ENCODE results near the gene DOP1B.

The DOP1B gene

GRCh38 chr21:36117286-36117741 is 39.3 kb upstream of the DOP1B start:
- no peak for TF ChIP-seq CTBP1 (IDR thresholded peaks at IDR 0.05; ENCODE audit: borderline replicate concordance)
- no peak for TF ChIP-seq FOXM1 (IDR thresholded peaks at IDR 0.05; ENCODE audit: borderline replicate concordance)
- no peak for TF ChIP-seq FOXA1 (IDR thresholded peaks at IDR 0.05)
- ChIA-PET CTCF (no interaction called here), POLR2A (no interaction called here)
- DNase-seq (ENCODE audit: extremely low spot score), result no peak

DNA sequence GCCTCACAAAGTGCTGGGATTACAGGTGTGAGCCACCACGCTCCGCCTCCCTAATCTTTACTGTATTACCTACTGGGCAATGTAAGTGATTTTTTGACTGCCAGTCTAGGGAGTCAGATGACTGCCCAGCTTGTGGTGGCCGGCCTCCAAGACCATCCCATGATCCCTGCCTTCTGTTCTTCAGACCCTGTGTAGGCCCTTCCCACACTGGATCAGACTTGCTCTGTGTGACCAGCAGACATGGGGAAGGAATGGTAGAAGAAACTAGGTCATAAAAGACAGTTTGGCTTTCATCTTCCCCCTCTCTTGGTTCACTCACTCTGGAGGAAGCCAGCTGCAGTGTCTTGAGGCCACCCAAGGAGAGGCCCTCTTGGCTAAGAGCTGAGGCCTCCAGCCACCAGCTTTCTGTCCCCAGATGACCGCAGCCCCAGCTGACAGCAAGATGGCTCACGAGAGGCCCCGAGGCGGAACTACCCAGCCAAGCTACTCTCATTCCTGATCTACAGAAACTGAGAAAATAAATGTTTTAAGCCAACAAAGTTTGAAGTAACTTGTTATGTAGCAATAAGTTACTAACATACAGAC is 36.2 kb upstream of the DOP1B start:
- CTCF ChIA-PET, result no interaction called here
- TF ChIP-seq CTBP1 (IDR thresholded peaks at IDR 0.05; ENCODE audit: borderline replicate concordance), result no peak
- no peak for TF ChIP-seq FOXM1 (IDR thresholded peaks at IDR 0.05; ENCODE audit: borderline replicate concordance)
- TF ChIP-seq NFRKB (IDR thresholded peaks at IDR 0.05), result no peak
- no peak for TF ChIP-seq LEF1 (IDR thresholded peaks at IDR 0.05; ENCODE audit: borderline replicate concordance)
- TF ChIP-seq BHLHE40 (IDR thresholded peaks at IDR 0.05; ENCODE audit: borderline replicate concordance), result no peak
- TF ChIP-seq ZNF384 (IDR thresholded peaks at IDR 0.05), result no peak
- no peak for TF ChIP-seq SP1 (IDR thresholded peaks at IDR 0.05)
- no peak for TF ChIP-seq ARNT (IDR thresholded peaks at IDR 0.05)
- TF ChIP-seq L3MBTL2 (conservative IDR thresholded peaks at IDR 0.05), result no peak
- TF ChIP-seq FOXA1 (IDR thresholded peaks at IDR 0.05), result no peak
- no peak for TF ChIP-seq FOXK2 (IDR thresholded peaks at IDR 0.05)
- TF ChIP-seq HDGF (IDR thresholded peaks at IDR 0.05; ENCODE audit: borderline replicate concordance), result no peak
- TF ChIP-seq ELF4 (IDR thresholded peaks at IDR 0.05), result no peak
- no peak for TF ChIP-seq SUZ12 (IDR thresholded peaks at IDR 0.05)
- TF ChIP-seq, protein P1, sequence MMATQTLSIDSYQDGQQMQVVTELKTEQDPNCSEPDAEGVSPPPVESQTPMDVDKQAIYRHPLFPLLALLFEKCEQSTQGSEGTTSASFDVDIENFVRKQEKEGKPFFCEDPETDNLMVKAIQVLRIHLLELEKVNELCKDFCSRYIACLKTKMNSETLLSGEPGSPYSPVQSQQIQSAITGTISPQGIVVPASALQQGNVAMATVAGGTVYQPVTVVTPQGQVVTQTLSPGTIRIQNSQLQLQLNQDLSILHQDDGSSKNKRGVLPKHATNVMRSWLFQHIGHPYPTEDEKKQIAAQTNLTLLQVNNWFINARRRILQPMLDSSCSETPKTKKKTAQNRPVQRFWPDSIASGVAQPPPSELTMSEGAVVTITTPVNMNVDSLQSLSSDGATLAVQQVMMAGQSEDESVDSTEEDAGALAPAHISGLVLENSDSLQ (IDR thresholded peaks at IDR 0.05), result no peak

DNA sequence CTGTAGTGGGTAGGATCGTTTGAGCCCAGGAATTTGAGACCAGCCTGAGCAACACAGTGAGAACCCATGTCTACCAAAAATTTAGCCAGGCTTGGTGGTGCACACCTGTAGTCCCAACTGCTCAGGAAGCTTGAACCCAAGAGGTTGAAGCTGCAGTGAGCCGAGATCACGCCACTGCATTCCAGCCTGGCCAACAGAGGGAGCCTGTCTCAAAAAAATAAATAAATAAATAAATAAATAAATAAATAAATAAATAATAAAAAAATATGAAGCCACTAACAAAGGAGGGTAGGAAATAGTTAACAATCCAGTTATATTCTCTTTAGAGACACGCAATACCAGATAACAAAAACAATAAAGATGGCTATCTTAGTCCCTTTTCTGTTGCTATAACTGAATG is 33.6 kb upstream of the DOP1B start:
- CTCF ChIA-PET, result interaction anchor here (0.6 to 1.3 kb wide), 4 partner anchors 8 to 230 kb away, joined by 3 to 4 read pairs (median 3); no protein-coding TSS in a partner anchor
- POLR2A ChIA-PET, result no interaction called here

More for the DNA sequence above, 36.2 kb upstream of the DOP1B start:
- DNase-seq (ENCODE audit: extremely low spot score), result no peak
- POLR2A ChIA-PET, result no interaction called here

DNA sequence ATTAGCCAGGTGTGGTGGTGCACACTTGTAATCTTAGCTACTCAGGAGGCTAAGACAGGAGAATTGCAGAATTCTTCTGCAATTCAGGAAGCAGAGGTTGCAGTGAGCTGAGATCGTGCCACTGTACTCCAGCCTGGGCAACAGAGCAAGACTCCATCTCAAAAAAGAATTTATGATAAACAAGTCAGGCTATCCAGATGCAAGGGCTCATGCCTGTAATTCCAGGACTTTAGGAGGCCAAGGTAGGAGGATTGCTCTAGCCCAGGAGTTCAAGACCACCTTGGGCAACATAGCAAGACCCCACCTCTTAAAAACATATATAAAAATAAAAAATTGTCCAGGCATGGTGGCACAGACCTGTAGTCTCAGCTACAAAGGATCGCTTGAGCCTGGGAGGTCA is 32.2 kb upstream of the DOP1B start:
- TF ChIP-seq FOXK2 (IDR thresholded peaks at IDR 0.05), result no peak
- TF ChIP-seq HDGF (IDR thresholded peaks at IDR 0.05; ENCODE audit: borderline replicate concordance), result no peak
- no peak for TF ChIP-seq FOXA1 (IDR thresholded peaks at IDR 0.05)
- TF ChIP-seq FOXM1 (IDR thresholded peaks at IDR 0.05; ENCODE audit: borderline replicate concordance), result no peak
- TF ChIP-seq ZNF384 (IDR thresholded peaks at IDR 0.05), result no peak
- TF ChIP-seq CTBP1 (IDR thresholded peaks at IDR 0.05; ENCODE audit: borderline replicate concordance), result no peak
- TF ChIP-seq L3MBTL2 (conservative IDR thresholded peaks at IDR 0.05), result no peak
- no peak for TF ChIP-seq NFRKB (IDR thresholded peaks at IDR 0.05)
- no peak for TF ChIP-seq LEF1 (IDR thresholded peaks at IDR 0.05; ENCODE audit: borderline replicate concordance)
- TF ChIP-seq TARDBP (IDR thresholded peaks at IDR 0.05), result no peak
- TF ChIP-seq, protein P1 (IDR thresholded peaks at IDR 0.05), result no peak
- no peak for TF ChIP-seq SUZ12 (IDR thresholded peaks at IDR 0.05)
- TF ChIP-seq SP1 (IDR thresholded peaks at IDR 0.05), result no peak
- no peak for TF ChIP-seq ELF4 (IDR thresholded peaks at IDR 0.05)
- TF ChIP-seq ARNT (IDR thresholded peaks at IDR 0.05), result no peak
- TF ChIP-seq BHLHE40 (IDR thresholded peaks at IDR 0.05; ENCODE audit: borderline replicate concordance), result no peak
- DNase-seq (ENCODE audit: extremely low spot score), result no peak
- ChIA-PET CTCF (interaction anchor here (0.7 to 1.3 kb wide), 3 partner anchors 11 to 101 kb away, joined by 3 to 6 read pairs (median 4); no protein-coding TSS in a partner anchor), POLR2A (no interaction called here)

More for the DNA sequence above, 33.6 kb upstream of the DOP1B start:
- TF ChIP-seq BHLHE40 (IDR thresholded peaks at IDR 0.05; ENCODE audit: borderline replicate concordance), result no peak
- TF ChIP-seq FOXA1 (IDR thresholded peaks at IDR 0.05), result no peak
- TF ChIP-seq ARNT (IDR thresholded peaks at IDR 0.05), result no peak
- no peak for TF ChIP-seq ZNF384 (IDR thresholded peaks at IDR 0.05)
- no peak for TF ChIP-seq TARDBP (IDR thresholded peaks at IDR 0.05)
- no peak for TF ChIP-seq CTBP1 (IDR thresholded peaks at IDR 0.05; ENCODE audit: borderline replicate concordance)
- TF ChIP-seq, protein P1 (IDR thresholded peaks at IDR 0.05), result no peak
- TF ChIP-seq L3MBTL2 (conservative IDR thresholded peaks at IDR 0.05), result no peak
- no peak for TF ChIP-seq SUZ12 (IDR thresholded peaks at IDR 0.05)
- TF ChIP-seq ELF4 (IDR thresholded peaks at IDR 0.05), result no peak
- TF ChIP-seq LEF1 (IDR thresholded peaks at IDR 0.05; ENCODE audit: borderline replicate concordance), result no peak
- TF ChIP-seq HDGF (IDR thresholded peaks at IDR 0.05; ENCODE audit: borderline replicate concordance), result no peak
- TF ChIP-seq NFRKB (IDR thresholded peaks at IDR 0.05), result no peak
- no peak for TF ChIP-seq FOXM1 (IDR thresholded peaks at IDR 0.05; ENCODE audit: borderline replicate concordance)
- no peak for DNase-seq (ENCODE audit: extremely low spot score)

GRCh38 chr21:36125512-36126207 is 31.0 kb upstream of the DOP1B start:
- ChIA-PET POLR2A (no interaction called here), CTCF (interaction anchor here (0.6 to 1.3 kb wide), 5 partner anchors 47 to 1057 kb away, joined by 3 to 6 read pairs (median 3); no protein-coding TSS in a partner anchor)
- TF ChIP-seq FOXK2 (IDR thresholded peaks at IDR 0.05) (no peak), TARDBP (IDR thresholded peaks at IDR 0.05) (no peak), L3MBTL2 (conservative IDR thresholded peaks at IDR 0.05) (no peak), LEF1 (IDR thresholded peaks at IDR 0.05; ENCODE audit: borderline replicate concordance) (no peak), SP1 (IDR thresholded peaks at IDR 0.05) (no peak), HDGF (IDR thresholded peaks at IDR 0.05; ENCODE audit: borderline replicate concordance) (no peak), ARNT (IDR thresholded peaks at IDR 0.05) (no peak), ZNF384 (IDR thresholded peaks at IDR 0.05) (no peak), CTBP1 (IDR thresholded peaks at IDR 0.05; ENCODE audit: borderline replicate concordance) (no peak), NFRKB (IDR thresholded peaks at IDR 0.05) (no peak)
- TF ChIP-seq, protein P1 (IDR thresholded peaks at IDR 0.05), result no peak
- DNase-seq (ENCODE audit: extremely low spot score), result peak; percentile 72

All from HEK293T (cell line).